Measurements from ENCODE around the gene CUL3. TPM values are rescaled to one million over a fixed set of nuclear protein-coding genes. Genes with fewer than 3 reads are reported as not detected.
A peak's percentile ranks its signal among the peaks of the same experiment; 100 is the strongest.

The CUL3 gene
- total and polyA plus RNA-seq, 2 of the 8 experiments (the other 6 are each of a cell fraction or from before 2014, with no cell fraction given), result 28.5 to 113 TPM

DNA sequence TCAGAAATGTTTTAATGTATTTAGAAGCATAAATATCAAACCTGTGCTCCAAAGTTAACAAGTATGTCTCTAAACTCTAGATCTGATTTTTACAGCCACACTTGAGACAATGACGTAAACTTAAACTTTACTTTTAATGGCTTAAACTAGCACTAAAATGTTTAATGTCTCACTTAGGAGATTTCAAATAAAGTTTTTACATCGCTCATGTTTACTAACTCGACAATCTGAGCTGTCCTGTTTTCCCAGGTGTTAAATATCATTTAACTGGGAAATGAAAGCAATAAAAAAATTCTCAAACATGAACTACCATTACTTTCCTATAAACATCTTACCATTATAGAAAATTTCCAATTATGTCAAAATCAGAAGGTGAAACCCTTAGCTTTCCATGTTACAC lies 113.0 kb downstream of the CUL3 start:
- Histone ChIP-seq H3K9ac (replicated peaks in 1 of 4; ENCODE audit: extremely low read depth in 1 of 4, low read depth in 3 of 4, low read length in 3 of 4) (no peak overlapping the region), H4K91ac (replicated peaks; ENCODE audit: insufficient read length, low read length) (no peak overlapping the region), H2AFZ (ENCODE audit: low read length) (no peak overlapping the region), H3K4ac (replicated peaks; ENCODE audit: insufficient read length, low read depth, low read length) (no peak overlapping the region), H3K36me3 (ENCODE audit: control insufficient read depth in 2 of 4, insufficient read depth in 4 of 4, low read length in 3 of 4) (peaks cover 0 to 34% (median 4%) of the 10 kb centered on the region in 4 experiments; a peak in 3 of 8 replicates), H3K14ac (ENCODE audit: insufficient read length) (no peak overlapping the region), H4K20me1 (replicated peaks in 1 of 2; ENCODE audit: control insufficient read depth in 1 of 2, insufficient read depth in 2 of 2, low read length in 2 of 2) (no peaks in the 10 kb centered on the region), H3K79me1 (ENCODE audit: low read depth, low read length) (no peaks in the 10 kb centered on the region), H2BK5ac (ENCODE audit: low read depth, low read length) (no peak overlapping the region), H3K56ac (replicated peaks; ENCODE audit: insufficient read length, low read depth, low read length) (no peak overlapping the region), H3K4me2 (ENCODE audit: insufficient read depth in 1 of 2, low read depth in 2 of 2, low read length in 2 of 2) (no peak overlapping the region), H2BK120ac (replicated peaks; ENCODE audit: low read depth, low read length) (no peak overlapping the region), H2AK5ac (ENCODE audit: low read depth, low read length) (no peak overlapping the region), H3K18ac (ENCODE audit: extremely low read depth, low read length) (no peak overlapping the region), H2BK12ac (ENCODE audit: low read depth, low read length) (no peak overlapping the region), H3K23ac (ENCODE audit: insufficient read length) (no peak overlapping the region), H3K4me1 (replicated peaks in 1 of 4; ENCODE audit: control insufficient read depth in 3 of 4, insufficient read depth in 4 of 4, low read length in 3 of 4) (no peaks in the 10 kb centered on the region), H4K8ac (ENCODE audit: extremely low read depth, insufficient read depth, low read length) (no peak overlapping the region), H4K5ac (ENCODE audit: insufficient read length, low read depth, low read length) (no peak overlapping the region), H3K23me2 (ENCODE audit: low read depth, low read length) (peaks cover 1% of the 10 kb centered on the region; the same call in 1 of the 2 replicates), H3K79me2 (ENCODE audit: control insufficient read depth in 1 of 2, insufficient read depth in 2 of 2, low read length in 2 of 2) (no peaks in the 10 kb centered on the region), H3K27me3 (replicated peaks in 1 of 4; ENCODE audit: control insufficient read depth in 3 of 4, extremely low read depth in 1 of 4, insufficient read depth in 3 of 4, low read length in 3 of 4) (no peaks in the 10 kb centered on the region), H3K27ac (ENCODE audit: low read depth, low read length) (no peak overlapping the region), H2BK15ac (ENCODE audit: low read length) (no peak overlapping the region), H2BK20ac (ENCODE audit: low read length) (no peak overlapping the region), H3K9me3 (ENCODE audit: insufficient read depth in 2 of 2, low read depth in 1 of 2, low read length in 1 of 2) (no peaks in the 10 kb centered on the region), H3K4me3 (ENCODE audit: extremely low read depth in 1 of 4, insufficient read depth in 2 of 4, low read depth in 3 of 4, low read length in 4 of 4) (no peak overlapping the region)
- peak; percentile 24 for FAIRE-seq
- ChIA-PET POLR2A (ENCODE audit: partially characterized antibody) (no interaction called here), CTCF (ENCODE audit: partially characterized antibody) (no interaction called here)
- 97% methylated on average over 3 of the region's 3 CpGs; no CpG with 5 or more reads in 1 of the 2 experiments for WGBS, 2 experiments (ENCODE audit: extremely low coverage in 1 of 2, insufficient coverage in 1 of 2, insufficient read length in 1 of 2, insufficient replicate concordance in 2 of 2, low coverage in 1 of 2, low lambda C conversion rate in 2 of 2, missing lambda C conversion rate in 1 of 2)
- no peak for TF ChIP-seq CHD1 (IDR thresholded peaks at IDR 0.05; ENCODE audit: low read depth, low read length)
- DNase-seq (ENCODE audit: low read depth in 1 of 2, low spot score in 2 of 2), result no peak

All from H1 (cell line).